NT2/D1 (cell line): ENCODE data around the gene ANKRD27.

Experiments
- YY1 ChIP-seq: IDR thresholded peaks from 2 replicates; pipeline ENCODE4 v1.6.1; 2011; ENCODE audit not compliant: insufficient read length, insufficient read depth
- ZNF274 ChIP-seq: IDR thresholded peaks from 2 replicates; pipeline ENCODE4 v1.6.1; 2011; ENCODE audit warnings: mild to moderate bottlenecking, low read depth, low read length

DNA sequence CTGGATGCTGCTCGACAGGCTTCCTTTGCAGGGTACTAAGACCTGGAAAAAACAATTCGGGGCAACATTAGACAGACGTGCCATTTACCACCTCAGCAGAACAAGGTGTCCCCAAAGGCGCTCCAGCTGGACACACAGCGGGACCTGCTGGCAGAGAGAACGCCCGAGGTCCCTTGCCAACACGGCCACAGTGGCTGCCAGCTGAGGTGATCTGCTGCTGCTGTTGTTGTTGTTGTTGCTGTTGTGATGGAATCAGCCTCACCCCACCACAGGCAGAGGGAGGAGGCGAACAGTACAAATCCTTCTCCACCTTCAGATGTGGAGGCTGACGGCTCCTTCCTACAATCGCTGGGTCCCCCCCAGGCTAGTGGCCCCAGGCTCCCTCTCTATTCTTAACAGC, 25.2 kb downstream of the ANKRD27 start:
- TF ChIP-seq ZNF274 (no peak), YY1 (no peak)
